Vein endothelial cell (primary cell): ENCODE results near the gene PTK6. TPM values are rescaled to one million over a fixed set of nuclear protein-coding genes. Genes with fewer than 3 reads are reported as not detected.

Experiments used
- total RNA-seq: library from RNA; depleted of rRNA; stranded (reverse); fragments of >200 nt; gene quantifications from 2 replicates; pipeline ENCODE4 v1.2.3, GENCODE V29; 2012

The PTK6 gene
- not detected in 2 replicates for total RNA-seq

DNA sequence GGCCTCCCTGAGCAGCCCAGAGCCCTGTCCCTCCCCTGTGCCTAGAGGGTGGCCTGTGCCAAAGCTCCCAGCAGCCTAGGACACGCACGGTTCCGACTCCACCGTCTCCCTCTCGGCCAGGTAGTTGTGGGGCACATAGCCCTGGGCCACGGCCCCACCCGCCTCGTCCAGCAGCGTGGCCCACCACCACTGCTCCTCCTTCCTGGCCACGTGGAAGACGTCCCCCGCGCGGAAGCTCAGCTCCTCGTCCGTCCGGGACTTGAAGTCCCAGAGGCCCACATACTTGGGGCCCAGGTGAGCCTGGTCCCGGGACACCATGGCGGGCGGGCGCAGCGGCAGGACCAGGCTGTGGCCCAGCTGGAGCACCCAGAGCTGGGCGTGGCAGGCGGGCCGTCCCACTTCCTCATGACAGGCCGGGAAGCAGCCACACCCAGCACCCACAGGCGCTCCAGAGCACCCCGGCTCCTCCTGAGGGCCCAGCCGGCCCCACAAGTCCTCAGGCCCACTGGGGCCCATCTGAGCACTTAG, at the start of gene PTK6:
TSS of gene PTK6 (minus strand) at position 380 of the 528 bp plus-strand sequence. CDS start at position 318, 62 bp downstream.

GRCh38 chr20:63574156-63574828, 37.1 kb upstream of the PTK6 start, which contains the start of gene HELZ2:
TSS of gene HELZ2 (minus strand) at chr20:63574239. CDS start at chr20:63572385, 1,854 bp downstream.

GRCh38 chr20:63553933-63554290, 16.7 kb upstream of the PTK6 start, which contains the start of gene FNDC11:
TSS of gene FNDC11 (plus strand) at chr20:63554159. CDS start at chr20:63555664, 1,505 bp downstream.

DNA sequence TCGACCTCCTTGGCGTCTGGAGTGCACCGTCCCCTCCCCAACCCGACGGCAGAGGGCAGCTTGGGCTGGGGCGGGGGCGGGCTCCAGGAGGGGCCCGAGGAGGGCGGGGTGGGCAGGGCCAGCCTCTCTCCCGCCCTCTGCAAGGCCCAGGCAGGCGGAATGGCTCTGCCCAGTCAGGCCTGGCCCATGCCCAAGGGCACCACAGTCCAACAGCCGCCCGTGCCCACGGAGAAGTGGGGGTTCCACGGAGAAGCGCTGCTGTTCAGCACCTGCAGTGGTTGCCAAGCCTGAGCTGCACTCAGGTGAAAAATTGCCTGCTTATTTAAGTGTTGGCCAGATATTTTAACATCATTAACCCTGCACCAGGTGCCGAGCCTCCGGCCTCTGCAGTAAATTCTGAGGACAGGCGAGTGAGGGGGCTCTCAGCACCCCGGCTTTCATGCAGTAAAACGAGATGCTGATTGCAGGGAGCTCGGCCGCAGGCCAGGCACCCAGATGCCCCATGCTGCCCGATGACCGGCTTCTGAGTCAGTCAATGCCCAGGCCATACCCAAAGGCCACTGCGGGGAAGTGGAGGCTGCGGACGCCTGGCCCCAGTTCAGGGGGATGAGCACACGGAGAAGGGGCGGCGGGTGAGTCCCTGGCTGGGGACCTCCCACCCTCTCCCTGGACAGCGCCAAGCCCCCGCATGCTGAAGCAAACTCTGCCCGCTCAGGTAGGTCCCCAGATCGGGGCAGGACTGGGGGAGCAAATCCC, 10.7 kb upstream of the PTK6 start, which contains the start of gene SRMS:
TSS of gene SRMS (minus strand) at position 25 of the 756 bp plus-strand sequence. CDS start 286 bp downstream, outside the sequence.

DNA sequence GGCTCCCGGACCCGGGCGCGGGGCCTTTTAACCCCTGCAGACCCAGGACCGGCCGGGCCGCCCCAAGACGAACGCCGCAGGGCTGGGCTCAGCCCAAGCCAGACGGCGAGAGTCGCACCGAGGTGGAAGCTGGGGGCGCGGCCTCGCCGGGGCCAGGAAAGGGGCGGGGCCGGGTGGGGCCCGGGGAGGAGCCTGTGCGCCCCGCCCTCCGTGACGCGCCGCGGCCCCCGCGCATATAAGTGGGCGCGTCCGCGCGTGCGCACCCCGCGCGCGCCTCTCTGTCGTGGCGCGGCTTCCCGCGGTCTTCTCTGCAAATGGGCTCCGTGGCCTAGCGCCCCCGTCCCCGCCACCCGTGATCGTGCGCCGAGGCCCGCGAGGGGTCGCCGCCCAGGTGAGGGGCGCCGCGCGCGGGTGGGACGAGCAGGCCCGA, 16.7 kb downstream of the PTK6 start, which contains the start of gene PPDPF:
TSS of gene PPDPF (plus strand) at position 262 of the 430 bp plus-strand sequence. CDS start 544 bp downstream, outside the sequence.

DNA sequence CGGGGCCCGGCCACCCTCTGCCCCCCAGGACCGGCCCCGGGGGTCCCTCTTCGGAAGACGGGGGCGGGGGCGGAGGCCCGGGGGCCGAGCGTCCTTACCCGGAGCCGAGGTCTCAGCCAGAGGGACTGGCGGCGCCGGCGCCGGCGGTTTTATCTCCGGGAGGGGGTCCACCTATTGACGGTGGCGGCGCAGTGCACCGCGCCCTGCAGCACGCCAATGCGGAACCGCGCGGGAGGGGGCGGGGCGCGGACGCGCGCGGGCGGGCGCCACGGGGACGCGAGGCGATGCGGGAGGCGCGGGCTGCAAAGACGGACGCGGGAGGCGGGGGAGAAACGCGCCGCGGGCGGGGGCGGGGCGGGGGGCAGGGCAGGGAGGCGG, 38.2 kb downstream of the PTK6 start, which contains the start of gene EEF1A2:
TSS of gene EEF1A2 (minus strand) at position 124 of the 378 bp plus-strand sequence. CDS start 1,320 bp downstream, outside the sequence.

Other genes with a start within 250 kb of the PTK6 start
- gene COL20A1, start 244.2 kb downstream of the PTK6 start, total RNA-seq: not detected in 2 replicates
- gene CHRNA4, start 176.0 kb downstream of the PTK6 start, total RNA-seq: not detected in 2 replicates
- gene KCNQ2, start 64.7 kb downstream of the PTK6 start, total RNA-seq: not detected in 2 replicates
- gene EEF1A2, start 38.3 kb downstream of the PTK6 start, total RNA-seq: 0.67 and 5.6 TPM in 2 replicates
- gene PPDPF, start 16.6 kb downstream of the PTK6 start, total RNA-seq: 68.5 and 108 TPM in 2 replicates
- not detected in 2 replicates for gene SRMS, start 10.4 kb upstream of the PTK6 start, total RNA-seq
- gene FNDC11, start 16.8 kb upstream of the PTK6 start, total RNA-seq: 1.3 and 1.8 TPM in 2 replicates
- gene HELZ2, start 36.9 kb upstream of the PTK6 start, total RNA-seq: 38.2 and 47.0 TPM in 2 replicates
- 10.8 and 12.4 TPM in 2 replicates for gene GMEB2, start 89.7 kb upstream of the PTK6 start, total RNA-seq
- 0.57 and 5.6 TPM in 2 replicates for gene STMN3, start 116.0 kb upstream of the PTK6 start, total RNA-seq
- gene RTEL1, start 120.9 kb upstream of the PTK6 start, total RNA-seq: 13.7 and 17.8 TPM in 2 replicates
- 22.1 and 41.5 TPM in 2 replicates for gene TNFRSF6B, start 159.3 kb upstream of the PTK6 start, total RNA-seq
- gene ARFRP1, start 170.6 kb upstream of the PTK6 start, total RNA-seq: 22.9 and 28.1 TPM in 2 replicates
- gene ZGPAT, start 170.7 kb upstream of the PTK6 start, total RNA-seq: 18.0 and 25.2 TPM in 2 replicates
- 2.9 and 3.7 TPM in 2 replicates for gene LIME1, start 199.3 kb upstream of the PTK6 start, total RNA-seq
- gene SLC2A4RG, start 202.4 kb upstream of the PTK6 start, total RNA-seq: 26.7 and 35.9 TPM in 2 replicates